HG02870 (cell line): ENCODE data around the gene THAP4.
"Not testable (repeated sequence)": the region's sequence is repeated elsewhere in the genome, so short reads cannot be mapped to it uniquely, and the experiment has no call there.

Experiments used
- ATAC-seq: cut with Tn5 transposase; IDR thresholded peaks from one replicate; pipeline ENCODE4 v1.9.1; 2021; ENCODE audit warnings: mild to moderate bottlenecking, moderate library complexity; ENCODE audit not compliant: unreplicated experiment

The THAP4 gene

GRCh38 chr2:241590496-241591455, 46.2 kb downstream of the THAP4 start:
- ATAC-seq: not testable (repeated sequence)

DNA sequence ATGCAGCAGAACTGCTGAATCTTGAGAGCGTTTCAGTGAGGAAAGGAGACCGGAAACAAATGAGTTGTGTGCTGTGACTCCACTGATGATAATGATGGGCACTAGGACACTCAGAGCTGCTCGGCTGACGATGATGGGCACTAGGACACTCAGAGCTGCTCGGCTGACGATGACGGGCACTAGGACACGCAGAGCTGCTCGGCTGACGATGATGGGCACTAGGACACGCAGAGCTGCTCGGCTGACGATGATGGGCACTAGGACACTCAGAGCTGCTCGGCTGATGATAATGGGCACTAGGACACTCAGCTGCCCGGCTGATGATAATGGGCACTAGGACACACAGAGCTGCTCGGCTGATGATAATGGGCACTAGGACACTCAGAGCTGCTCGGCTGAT, 47.1 kb downstream of the THAP4 start:
- not testable (repeated sequence) for ATAC-seq

DNA sequence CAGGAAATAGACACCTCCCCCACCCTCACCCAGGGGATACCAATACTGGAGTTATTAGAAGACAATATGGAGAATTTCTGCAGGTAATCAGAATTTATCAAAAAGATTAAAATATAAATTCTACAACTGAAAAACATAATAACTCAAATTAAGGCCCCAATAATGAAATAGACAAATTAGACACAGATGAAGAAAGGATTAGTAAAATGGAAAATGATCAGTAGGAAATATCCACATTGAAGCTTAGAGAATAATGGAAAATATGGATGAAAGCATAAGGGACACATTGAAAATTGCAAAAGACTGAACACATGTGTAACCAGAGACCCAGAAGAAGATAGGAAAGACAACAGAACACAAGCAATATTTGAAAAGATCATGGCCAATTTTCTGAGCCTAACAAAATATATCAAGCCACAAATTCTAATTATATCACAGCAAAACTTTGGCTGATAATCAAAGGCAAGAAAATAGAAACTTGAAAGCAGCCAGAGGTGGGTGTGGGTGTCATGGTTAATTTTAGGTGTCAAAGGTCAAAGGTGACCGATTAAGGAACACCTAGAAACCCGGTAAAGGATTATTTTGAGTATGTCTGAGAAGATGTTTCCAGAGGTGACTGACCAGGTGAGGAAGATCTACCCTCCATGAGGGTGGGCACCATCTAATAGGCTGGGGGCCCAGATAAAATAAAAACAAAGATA, 50.2 kb downstream of the THAP4 start:
- ATAC-seq: no peak

DNA sequence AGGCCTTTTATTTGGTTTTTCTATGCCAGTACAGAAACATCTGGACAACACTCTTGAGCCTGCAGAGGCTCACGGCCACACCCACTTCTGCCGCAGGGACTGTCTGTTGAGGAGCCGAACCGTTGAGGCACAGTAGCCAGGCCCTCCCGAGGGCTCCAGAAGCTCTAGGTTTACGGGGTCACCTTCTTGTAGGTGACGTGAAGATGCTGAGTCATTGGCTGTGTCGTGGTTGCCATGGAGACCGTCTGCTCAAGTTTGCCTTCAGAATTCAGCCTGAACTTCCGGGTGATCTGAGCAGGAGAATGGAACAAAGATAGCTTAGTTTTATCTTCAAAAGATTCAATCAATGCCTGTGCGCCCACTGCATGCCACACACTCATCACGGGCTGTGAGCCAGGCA, 52.5 kb downstream of the THAP4 start:
- ATAC-seq: no peak

DNA sequence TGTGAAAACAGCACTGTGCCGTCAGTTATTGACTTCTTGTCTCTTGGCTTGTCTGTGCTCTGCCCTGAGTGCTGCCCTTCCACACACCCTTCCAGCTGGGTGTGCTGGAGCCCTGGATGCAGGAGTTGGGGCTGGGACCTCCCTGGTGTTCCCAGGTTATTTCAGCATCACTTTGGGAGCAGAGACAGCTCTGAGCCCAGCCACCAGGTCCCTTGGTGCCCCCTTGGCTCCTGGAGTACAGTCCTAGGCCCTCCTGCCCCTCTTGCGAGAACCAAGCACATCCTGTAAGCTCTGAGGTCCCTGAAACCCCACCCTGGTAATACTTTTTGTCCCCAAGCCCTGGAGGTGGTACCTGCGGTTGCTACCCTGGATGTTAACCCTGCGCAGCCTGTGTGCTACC, 54.2 kb downstream of the THAP4 start:
- ATAC-seq: no peak

- no peak for ATAC-seq
Observed at GRCh38 chr2:241582328-241582727, 54.6 kb downstream of the THAP4 start.

DNA sequence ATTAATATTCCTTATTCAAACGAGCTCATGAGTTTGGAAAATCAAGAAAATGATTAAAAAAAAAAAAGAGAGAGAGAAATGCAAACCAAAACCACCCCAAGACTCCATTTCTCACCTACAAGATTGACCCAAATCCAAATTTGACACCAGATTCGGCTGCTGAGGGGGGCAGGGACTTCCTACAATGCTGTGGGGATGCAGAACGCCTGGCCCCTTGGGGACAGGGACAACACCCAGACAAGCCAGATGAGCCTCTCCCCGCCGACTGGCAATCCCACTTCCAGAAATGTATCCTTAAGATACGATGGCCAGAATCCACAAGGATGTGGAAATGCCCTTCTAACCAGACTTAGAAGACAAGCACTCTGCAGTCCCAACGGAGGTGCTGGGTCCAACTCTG, 57.7 kb downstream of the THAP4 start:
- ATAC-seq: no peak

GRCh38 chr2:241577413-241578122, 59.4 kb downstream of the THAP4 start:
- no peak for ATAC-seq

DNA sequence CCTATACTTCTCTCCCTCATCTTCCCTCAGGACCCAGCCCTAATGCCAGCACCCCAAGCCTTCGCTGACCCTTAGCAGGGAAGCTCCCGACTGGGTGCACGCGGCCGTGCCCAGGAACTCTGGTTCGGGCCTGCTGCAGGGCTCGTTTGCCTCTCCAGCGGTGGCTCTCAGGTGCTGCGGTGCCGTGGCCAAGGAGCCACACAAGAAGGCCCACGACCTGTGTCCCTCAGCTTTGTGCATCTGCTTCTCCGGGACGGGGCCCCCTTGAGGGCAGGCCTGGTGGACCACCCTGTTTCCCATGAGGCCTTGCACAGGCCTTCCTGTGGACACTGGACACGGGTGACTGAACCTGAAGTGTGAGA, 60.7 kb downstream of the THAP4 start:
- no peak for ATAC-seq

- ATAC-seq: no peak
Observed at GRCh38 chr2:241575624-241576292, 61.2 kb downstream of the THAP4 start.

GRCh38 chr2:241574911-241575623, 61.9 kb downstream of the THAP4 start:
- ATAC-seq: no peak

DNA sequence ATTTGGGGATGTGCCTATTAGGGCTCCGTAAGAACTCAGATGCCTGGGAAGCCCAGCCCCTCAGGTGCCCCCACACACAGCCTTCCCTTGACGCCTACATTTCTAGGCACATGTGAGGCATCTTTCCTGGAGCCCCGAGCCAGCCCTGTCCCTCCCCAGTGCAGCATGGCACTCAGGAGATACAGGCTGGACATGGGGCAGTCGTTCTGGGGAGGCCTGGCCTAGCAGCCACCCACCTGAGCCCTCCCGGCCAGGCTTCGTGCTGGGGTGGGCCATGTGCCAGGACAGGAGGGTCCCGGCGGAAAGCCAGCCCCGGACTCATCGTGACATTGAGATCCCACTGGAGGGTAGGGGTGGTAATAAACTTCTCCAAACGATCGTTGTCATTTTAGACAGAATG, 63.2 kb downstream of the THAP4 start:
- no peak for ATAC-seq

- not testable (repeated sequence) for ATAC-seq
Observed at GRCh38 chr2:241572915-241573651, 63.9 kb downstream of the THAP4 start.

DNA sequence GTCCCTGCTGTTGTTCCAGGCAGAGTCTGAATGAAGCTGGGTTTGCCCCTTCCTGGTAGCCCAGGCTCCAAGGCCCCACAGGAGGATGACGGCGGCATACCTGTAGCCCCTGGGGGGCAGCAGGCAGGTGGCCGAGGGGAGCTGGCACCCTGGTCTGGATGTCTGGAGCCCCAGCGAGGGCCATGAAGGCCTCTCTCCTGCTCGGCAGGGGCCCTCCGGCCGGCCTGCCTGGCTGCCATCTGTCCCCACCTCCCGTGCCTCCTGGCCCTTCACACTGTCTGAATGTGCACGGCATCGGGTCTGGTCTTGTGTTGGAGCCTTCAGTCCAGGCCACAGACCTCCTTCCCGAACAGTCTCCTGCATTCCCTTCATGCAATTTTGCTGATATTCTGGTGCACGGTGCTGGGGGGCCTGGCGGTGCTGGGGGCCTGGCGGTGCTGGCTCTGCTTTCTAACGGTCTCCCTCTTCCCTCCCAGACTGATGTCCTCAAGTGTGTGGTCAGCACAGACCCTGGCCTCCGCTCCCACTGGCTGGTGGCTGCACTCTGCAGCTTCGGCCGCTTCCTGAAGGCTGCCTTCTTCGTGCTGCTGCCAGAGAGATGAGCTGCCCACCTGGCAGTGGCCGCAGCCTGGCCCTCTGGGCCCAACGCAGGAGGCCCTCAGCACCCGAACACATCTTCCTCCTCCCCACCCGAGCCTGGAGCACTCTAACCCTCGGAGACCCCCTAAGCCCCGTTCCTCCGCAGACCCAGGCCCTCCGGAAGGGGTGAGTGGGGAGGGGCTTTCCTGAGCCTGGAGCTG, 64.9 kb downstream of the THAP4 start:
- no peak for ATAC-seq

- no peak for ATAC-seq
Observed at GRCh38 chr2:241570961-241571581, 65.9 kb downstream of the THAP4 start.

DNA sequence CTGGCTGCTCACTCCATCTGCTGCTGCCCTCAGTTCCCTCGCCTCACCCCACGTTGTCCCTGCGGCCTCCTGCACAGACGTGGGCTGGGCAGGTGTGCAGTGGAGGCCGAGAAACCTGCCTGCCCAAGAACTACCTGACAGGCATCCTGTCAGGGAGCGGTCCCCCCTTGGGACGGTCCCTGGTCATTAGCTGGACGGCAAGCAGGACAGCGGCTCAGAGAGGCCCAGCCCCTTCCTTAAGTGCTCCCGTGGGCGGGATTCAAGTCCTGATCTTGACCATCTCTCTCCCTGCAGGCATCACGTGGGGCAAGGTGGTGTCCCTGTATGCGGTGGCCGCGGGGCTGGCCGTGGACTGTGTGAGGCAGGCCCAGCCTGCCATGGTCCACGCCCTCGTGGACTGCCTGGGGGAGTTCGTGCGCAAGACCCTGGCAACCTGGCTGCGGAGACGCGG, 67.1 kb downstream of the THAP4 start:
- no peak for ATAC-seq

- ATAC-seq: no peak
Observed at GRCh38 chr2:241568726-241569125, 68.2 kb downstream of the THAP4 start.

- ATAC-seq: no peak
Observed at GRCh38 chr2:241567776-241568175, 69.2 kb downstream of the THAP4 start.
